ENCODE results near the gene MTHFD1.

MTHFD1 gene

GRCh38 chr14:64495252-64495651 lies 107.1 kb downstream of the MTHFD1 start:
- no peak for DNase-seq (ENCODE audit: low spot score)

DNA sequence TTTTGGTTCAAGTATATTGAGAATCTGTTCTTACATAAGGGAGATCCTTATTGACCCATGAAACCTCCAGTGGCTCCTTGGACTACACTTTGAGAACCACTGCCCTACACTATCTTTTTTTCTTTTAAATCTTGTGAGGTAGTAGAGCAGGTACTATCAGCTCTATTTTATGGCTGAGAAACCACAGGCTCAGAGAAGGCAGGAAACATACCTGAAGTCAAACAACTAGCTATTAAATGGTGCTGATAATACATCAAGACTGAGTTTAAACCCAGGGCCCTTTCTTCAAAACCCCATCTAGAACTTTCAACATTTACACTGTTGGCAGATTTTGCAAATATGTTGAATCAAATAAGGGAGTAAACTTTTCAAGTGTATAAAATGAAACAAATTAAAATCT lies 108.6 kb downstream of the MTHFD1 start:
- no peak for DNase-seq (ENCODE audit: low spot score)

GRCh38 chr14:64500088-64500487 lies 111.9 kb downstream of the MTHFD1 start:
- no peak for DNase-seq (ENCODE audit: low spot score)

DNA sequence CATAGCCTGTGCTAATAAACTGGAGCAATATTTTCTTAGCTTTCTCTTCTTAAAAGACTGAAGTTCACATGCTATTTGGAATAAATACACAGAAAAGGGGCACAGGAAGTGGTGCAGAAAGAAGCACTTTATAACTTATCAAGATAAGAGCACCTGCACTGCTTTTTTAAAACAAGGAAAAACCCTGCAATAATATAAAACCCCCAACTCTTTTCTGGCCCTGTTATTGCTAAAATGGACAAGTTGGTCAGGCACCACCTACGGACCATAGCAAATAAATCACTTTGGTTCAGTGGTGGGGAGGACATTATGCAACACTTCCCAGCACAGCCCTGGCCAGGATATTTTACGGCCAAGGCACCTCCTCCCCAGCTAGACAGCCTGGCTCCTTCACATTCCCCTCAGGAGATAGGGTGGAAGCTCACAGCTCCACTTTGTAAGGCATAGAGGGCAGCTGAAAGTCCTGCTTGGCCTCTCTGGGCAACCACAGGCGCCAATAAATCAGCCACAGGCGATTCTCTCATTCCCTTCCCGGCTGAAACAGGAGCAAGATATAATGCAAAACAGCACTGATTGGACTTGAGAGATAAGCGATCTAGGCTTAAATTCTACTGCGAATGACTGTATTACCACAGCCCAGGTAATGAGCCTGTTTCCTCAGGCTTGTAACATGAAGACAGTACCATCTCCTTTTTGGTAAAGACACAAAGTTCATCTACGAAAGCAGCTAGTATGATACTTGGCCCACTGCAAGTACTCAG lies 113.4 kb downstream of the MTHFD1 start:
- peak; percentile 47 for DNase-seq (ENCODE audit: low spot score)

GRCh38 chr14:64502456-64502855 lies 114.3 kb downstream of the MTHFD1 start:
- peak; percentile 9 for DNase-seq (ENCODE audit: low spot score)

- DNase-seq (ENCODE audit: low spot score) = peak; percentile 29
Measured at GRCh38 chr14:64502887-64503433, 114.8 kb downstream of the MTHFD1 start.

- peak; percentile 90 for DNase-seq (ENCODE audit: low spot score)
Measured at GRCh38 chr14:64503434-64504309, 115.5 kb downstream of the MTHFD1 start, which contains the start of gene ZBTB25. Gene ZBTB25, minus strand, starts transcription at chr14:64503838. Its CDS starts 13,305 bp downstream, at chr14:64490533.

GRCh38 chr14:64504310-64504896 lies 116.2 kb downstream of the MTHFD1 start, which contains the start of gene ZBTB1:
Gene ZBTB1, plus strand, starts transcription at chr14:64504770. Its CDS starts 16,735 bp downstream, at chr14:64521505.
- DNase-seq (ENCODE audit: low spot score) = peak; percentile 76

DNA sequence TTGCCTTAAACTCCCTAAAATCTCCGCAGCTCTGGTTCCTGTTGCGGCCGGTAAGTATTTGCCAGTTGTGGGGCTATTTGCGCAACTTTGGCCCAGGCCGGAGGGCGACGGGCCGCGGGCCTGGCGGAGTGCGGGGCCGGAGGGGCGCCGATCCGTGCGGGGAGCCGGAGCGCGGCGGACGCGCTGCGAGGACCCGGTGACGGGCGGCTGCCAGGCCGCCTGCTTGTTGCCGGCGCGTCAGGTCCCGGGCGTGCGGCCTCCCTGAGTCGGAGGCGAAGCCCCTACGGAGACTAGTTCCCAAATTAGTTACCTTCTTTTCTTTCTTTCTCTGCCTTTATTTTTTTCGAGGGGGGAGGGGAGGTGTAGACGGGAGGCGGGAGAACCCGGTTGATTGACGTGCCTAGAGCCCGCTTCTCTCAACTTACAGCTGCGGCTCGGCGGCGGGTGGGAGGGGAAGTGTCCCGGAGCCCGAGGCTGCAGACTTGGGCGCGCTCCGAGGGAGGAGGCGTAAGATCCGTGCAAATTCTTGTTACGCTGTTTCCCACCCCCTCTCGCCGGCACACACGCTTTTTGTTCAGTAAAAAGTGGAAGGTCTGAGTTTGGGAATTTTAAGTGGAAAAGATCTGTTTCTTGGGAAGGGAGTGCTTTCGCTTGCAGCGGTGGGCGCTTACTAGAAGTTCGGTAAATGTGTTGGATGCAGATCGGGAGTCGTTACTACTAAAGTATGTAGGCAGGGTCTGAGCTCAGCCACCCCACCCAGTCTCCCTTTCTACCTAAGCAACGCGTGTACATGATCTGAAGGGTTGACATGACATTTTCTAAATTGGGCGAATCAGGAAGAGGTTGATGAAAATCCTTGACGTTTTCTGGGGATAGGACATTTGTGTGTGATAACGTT lies 117.0 kb downstream of the MTHFD1 start:
- peak; percentile 84 for DNase-seq (ENCODE audit: low spot score)

GRCh38 chr14:64506721-64507120 lies 118.6 kb downstream of the MTHFD1 start:
- no peak for DNase-seq (ENCODE audit: low spot score)

- no peak for DNase-seq (ENCODE audit: low spot score)
Measured at GRCh38 chr14:64507376-64508156, 119.4 kb downstream of the MTHFD1 start.

DNA sequence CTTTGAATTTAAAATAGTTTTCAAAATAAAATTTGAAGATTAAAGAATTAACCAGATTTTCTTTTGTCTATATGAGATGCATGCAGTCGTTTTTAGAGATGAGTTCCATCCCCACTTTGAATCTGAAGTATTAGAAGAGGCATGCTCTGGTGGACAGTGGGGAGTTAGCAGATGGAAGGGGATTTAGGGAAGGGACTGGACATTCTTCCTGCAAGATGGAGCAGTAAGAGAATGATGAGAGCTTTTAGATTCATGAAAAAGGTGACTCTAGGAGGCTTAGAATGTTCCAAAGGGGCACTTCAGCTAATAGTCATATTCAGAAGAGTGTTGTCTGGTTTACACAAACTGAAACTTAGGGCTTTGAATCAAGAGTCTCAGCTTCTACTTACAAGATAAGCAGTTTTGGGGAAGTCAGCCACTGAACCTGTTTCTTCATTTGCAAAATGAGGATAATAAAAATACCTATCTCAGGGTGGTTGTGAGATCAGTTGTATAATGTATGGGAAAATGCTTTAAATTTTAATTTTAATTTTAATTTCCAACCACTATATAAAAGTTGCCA lies 120.1 kb downstream of the MTHFD1 start:
- DNase-seq (ENCODE audit: low spot score) = no peak

- DNase-seq (ENCODE audit: low spot score) = no peak
Measured at GRCh38 chr14:64509036-64509435, 120.9 kb downstream of the MTHFD1 start.
